Measurements from ENCODE around the gene DDX39B.
"Not testable (repeated sequence)": the region's sequence is repeated elsewhere in the genome, so short reads cannot be mapped to it uniquely, and the experiment has no call there.

The DDX39B gene

DNA sequence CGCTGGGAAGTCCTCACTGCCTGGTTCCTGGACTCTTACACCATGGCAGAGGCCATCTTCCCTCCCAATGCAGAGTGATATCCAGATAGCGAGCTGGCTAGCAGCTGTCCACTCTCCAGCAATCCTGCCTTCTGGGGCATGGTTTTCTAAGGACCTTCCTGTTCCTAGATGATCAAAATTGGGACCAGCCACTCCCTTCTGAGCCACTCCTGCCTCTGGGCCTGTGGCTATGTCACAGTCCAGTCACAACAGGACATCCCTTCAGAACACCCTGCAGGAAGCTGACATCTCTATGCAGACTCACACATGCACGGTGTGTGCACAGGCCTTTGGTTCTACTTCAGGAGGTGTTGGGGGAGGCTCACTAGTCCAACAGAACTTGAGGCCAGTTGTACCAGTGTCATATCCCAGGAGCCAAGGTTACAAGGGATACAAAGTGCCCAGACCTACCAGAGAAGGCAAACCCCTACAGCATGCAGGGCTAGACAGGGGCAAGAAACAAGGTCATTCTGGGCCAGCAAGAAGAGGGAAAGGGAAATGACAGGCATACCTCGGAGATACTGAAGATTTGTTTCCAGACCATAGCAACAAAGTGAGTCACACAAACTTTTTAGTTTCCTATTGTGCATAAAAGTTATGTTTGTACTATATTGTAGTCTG lies 15.7 kb downstream of the DDX39B start:
- no peak for DNase-seq

DNA sequence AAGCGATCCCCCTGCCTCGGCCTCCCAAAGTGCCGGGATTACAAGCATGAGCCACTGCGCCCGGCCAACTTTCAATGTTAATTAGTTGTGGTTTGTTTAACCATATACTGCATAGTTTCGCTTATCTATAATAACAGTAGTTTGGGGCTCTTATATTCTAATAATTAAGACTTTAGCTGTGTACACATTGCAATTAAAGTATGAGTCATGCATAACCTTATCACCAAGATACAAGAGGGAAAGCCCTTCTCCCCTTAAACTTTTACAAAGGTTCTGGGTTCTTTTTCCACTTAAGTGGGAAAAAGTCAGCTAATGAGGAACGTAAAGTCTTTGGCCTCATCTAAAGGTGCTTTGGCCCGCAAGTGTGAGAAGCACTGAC lies 16.3 kb downstream of the DDX39B start:
- DNase-seq = no peak

DNA sequence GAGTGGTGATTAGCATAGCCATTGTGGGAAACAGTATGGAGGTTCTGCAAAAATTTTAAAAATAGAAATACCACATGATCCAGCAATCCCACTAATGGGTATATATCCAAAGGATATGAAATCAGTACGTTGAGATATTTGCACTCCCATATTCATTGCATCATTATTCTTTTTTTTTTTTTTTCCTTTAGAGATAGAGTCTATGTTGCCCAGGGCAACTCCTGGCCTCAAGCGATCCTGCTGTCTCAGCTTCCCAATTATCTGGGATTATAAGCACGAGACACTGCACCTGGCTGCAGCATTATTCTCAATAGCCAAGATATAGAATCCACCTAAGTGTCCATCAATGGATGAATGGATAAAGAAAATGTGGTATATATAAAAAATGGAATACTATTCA lies 20.0 kb downstream of the DDX39B start:
- DNase-seq = no peak

DNA sequence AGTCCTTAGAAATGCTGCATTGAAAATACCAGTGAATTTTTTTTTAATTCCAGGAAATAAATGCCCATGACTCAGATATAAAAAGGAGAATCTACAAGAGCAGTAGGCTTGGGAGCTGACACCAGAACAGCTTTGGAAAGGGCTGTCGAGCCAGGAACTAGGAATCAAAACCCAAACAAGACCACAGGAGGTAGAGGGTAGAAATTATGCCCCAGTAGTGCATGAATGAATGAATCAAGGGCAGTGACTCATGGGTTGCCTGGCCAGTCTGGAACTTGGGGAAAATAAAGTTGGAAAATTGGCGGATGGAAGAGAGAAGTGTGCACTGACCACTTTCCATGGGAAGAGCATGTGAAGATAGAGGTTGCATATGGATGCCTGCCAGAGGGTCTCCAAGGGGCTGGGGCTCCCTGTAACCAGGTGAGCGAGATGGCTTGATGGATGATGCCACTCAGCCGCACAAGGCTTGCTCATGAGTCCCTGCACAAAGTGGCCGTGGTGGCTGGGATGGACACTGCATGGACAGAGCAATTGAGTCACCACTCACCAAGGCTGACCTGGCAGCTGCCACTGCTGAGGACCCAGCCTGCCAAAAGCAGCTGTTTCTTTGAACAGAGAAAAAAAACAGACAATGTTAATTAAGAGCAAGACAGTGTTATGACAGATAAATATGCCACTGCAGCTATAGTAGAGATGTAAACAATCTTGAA lies 28.2 kb downstream of the DDX39B start:
- no peak for DNase-seq

DNA sequence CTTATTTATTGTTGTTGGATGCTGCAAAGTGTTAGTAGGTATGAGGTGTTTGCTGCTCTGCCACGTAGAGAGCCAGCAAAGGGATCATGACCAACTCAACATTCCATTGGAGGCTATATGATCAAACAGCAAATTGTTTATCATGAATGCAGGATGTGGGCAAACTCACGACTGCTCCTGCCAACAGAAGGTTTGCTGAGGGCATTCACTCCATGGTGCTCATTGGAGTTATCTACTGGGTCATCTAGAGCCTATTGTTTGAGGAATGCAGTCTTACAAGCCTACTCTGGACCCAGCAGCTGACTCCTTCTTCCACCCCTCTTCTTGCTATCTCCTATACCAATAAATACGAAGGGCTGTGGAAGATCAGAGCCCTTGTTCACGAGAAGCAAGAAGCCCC lies 31.8 kb downstream of the DDX39B start:
- DNase-seq = no peak

DNA sequence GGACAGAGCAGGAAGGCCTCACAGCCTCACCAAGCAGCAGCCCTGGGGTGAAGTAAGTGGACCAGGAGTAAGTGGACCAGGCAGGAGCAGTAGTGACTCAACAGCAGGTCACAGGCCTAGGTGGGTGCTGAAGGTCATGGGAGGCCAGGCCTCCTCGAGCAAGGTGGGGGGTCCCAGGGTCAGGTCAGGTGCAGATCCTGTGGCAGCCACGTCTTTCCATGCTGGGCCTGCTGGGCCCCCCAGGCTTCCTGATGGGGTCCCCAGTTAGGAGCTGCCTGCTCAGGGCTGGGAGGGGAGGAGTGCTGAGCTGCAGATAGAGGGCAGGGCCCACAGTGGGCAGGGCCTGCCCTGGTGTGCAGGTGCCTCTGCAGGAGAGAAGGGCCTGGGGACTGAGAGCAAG lies 32.8 kb downstream of the DDX39B start:
- not testable (repeated sequence) for DNase-seq

DNA sequence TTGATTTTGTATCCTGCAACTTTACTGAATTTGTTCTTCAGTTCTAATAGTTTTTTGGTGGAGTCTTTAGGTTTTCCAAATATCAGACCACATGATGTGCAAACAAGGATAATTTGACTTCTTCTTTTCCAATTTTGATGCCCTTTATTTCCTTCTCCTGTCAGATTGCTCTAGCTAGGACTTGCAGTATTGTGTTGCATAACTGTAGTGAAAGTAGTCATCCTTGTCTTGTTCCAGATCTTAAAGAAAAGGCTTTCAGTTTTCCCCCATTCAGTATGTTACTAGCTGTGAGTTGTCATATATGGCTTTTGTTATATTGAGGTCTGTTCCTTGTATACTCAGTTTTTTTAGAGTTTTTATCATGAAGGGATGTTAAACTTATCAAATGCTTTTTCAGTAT lies 39.2 kb downstream of the DDX39B start:
- no peak for DNase-seq

DNA sequence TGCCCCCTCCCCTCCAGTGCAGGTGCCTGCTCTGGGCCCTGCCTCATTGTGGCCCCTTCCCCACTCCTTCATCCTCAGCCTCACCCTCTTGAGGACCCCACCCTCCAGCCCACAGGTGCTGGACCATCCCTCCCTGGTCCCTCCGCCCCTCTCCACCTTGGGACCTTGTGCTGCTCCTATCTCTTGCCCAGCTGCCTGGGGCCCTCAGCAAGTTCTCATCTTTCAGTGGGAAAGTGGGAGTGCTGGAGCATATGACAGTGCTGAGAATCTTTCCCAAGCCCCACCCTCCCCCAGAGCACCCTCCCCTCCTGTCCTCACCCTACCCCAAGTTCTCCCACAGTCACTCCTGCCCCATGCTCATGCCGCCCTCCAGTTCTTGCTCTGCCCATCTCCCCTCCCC lies 42.2 kb downstream of the DDX39B start:
- DNase-seq = not testable (repeated sequence)

DNA sequence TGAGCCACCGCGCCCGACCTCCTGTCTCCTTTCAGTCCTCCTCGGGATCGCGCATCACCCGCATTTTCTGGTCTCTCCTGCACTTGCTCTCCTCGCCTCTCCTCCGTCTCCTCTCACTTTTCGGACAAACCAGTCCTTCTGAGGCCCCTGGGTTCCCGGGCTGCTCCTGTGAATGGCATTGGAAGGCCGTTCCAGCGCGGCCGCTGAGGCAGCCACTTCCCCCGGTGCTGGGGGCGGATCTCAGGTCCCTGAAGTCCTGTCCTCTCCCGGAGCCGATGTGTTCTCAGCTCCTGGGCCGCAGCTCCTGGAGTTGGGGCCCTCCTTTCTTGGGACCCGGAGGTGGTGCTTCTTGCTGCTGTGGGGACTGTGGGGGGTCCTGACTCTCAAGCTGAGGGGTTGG lies 43.1 kb downstream of the DDX39B start:
- DNase-seq = no peak

DNA sequence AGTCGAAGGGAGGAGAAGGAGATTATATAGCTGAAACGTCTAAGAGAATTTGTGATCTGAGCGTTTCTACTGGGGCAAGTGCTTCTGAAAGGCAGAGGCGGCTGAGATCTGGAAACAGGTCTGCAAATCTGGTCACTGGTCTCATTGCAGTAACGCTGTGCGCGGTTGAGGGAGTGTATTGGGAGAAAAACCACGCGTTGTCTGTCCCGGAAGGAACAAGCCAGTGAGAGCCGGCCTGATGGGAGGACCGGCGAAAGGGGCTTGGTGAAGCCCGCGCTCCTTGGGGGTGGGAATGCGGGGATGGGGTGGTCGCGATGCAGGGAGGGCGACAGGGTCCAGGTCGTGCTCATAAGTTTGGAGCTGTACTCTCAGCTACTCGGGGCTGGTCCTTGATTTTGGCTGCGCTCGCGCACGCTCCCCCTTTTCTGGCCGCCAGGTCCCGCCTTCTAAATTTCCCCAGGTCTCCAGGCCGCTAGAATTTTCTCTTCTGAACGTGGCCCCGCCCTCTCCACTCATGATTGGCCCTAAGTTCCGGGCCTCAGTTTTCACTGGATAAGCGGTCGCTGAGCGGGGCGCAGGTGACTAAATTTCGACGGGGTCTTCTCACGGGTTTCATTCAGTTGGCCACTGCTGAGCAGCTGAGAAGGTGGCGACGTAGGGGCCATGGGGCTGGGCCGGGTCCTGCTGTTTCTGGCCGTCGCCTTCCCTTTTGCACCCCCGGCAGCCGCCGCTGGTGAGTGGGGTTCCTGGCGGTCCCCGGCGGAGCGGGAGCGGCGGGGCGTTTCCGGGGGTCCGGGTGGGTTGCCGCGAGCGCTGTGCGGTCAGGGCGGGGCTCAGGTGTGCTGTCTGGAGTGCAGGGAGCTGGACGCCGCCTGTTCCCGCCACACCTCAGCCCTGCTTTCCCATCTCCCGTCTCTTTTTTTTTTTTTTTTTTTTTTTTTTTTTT lies 44.0 kb downstream of the DDX39B start, which contains the start of gene MICB:
Gene MICB (plus strand): TSS at position 615 of the 946 bp plus-strand sequence. CDS start 49 bp downstream, at position 664.
- DNase-seq = peak; percentile 26

DNA sequence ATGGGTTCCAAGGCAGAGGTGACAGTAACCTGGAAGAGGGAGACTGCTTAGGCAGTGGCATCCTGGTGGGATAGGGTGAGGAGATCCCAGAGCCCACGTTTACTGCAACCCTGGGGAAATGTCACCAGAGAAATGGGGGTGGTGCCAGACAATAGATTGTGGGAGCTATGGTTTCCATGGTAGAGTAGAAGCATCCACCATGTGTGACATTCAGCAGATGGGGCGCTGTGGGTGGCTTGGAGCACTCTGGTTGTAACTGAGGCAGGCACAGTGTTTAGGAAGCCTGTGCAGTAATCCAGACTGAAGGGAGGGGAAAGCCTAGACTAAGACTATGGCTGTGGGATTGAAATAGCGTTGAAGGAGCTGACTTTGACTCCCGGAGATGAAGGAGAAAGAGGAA lies 45.0 kb downstream of the DDX39B start:
- DNase-seq = not testable (repeated sequence)

DNA sequence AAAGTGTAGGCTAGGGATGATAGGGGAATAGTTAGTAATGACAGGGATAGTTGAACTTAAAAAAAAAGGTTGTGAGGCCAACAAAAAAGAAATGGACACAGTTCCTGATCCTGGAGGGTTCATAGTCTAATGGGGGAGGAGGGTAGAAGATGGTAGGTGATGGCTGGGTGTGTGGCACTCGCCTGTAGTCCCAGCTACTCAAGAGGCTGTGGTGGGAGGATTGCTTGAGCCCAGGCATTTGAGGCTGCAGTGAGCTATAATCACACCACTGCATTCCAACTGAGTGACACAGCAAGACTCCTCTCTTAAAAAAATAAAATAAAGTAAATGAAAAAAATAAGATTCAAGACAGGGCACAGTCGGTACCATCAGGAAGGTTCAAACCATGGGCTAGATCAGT lies 46.2 kb downstream of the DDX39B start:
- no peak for DNase-seq

DNA sequence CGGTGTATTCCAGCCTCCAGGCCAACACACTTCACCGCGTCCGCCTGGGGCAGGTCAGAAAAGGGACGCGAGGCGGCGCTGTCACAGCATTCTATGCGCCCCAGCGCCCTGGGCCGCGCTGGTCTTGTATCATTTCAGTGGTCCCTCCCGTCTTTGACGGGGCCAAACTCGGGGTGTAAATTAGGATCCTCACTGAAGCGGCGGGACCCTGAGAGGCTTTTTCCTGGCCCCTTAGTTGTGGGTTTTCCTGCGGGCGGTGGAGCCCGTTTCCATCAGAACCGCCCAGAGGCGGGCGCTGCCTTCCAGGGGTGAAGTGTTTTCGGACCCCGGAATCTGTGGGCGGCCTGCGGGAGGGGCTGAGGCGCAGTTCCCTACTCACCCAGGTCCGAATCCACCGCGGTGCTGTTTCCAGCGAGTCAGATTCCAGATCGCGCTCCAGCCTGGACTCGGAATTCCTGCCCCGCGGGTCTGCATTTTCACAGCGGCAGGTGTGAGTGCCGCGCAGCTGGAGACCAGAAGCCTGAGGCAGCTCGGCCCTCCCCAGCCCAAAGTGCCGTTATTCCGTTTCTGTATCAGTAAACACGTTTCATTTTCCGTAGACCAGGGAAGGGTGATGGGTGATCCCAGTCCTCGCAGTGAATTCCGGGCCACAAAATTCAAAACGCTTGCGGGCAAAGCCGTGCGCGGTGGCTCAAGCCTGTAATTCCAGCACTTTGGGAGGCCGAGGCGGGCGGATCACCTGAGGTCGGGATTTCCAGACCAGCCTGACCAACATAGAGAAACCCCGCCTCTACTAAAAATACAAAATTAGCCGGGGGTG lies 47.7 kb downstream of the DDX39B start:
- DNase-seq = peak; percentile 57

DNA sequence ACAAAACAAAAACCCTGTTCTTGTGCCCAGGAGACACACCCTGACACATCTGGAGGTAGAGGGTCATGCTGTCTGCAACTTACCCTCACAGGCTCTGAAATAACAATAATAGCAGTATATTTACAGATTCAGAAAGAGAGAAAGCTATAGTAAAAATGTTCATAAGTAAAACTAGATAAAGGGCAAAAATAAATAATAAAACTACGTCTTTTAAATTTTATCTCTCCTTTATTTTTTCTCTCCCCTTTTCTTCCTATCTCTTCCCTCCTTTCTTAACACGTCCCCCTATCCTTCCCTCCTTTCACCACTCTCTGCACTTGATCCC lies 48.3 kb downstream of the DDX39B start:
- DNase-seq = not testable (repeated sequence)

DNA sequence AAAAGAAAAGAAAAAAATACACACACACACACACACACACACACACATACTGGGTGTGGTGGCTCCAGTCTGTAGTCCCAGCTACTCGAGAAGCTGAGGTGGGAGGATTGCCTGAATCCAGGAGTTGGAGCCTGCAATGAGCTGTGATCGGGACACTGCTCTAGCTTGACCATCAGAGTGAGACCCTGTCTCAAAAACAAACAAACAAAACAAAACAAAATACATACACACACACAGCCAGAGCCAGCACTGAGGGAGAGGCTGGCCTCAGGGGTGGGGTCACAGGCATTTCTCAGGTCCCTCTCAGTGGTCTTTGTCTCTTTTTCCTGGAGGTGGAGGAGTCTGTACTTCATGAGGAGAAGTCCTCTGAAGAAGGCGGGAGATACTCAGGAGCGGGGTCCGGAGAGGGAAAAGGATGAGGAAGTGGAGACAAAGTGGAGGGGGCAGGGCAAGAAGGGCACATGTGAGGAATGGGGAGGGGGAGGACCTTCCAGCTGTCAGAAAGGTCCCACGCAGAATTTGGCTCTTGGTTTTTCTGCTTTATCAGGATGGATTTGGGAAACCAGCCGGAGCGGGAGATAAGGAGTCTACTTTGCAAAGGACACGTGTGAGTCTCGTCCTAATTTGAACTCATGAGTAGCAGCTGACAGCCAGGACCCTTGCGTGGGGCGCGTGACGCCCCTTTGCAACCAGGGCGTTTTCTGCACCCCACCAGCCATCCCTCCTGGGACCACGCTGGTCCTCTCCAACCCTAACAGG lies 51.5 kb downstream of the DDX39B start:
- no peak for DNase-seq

DNA sequence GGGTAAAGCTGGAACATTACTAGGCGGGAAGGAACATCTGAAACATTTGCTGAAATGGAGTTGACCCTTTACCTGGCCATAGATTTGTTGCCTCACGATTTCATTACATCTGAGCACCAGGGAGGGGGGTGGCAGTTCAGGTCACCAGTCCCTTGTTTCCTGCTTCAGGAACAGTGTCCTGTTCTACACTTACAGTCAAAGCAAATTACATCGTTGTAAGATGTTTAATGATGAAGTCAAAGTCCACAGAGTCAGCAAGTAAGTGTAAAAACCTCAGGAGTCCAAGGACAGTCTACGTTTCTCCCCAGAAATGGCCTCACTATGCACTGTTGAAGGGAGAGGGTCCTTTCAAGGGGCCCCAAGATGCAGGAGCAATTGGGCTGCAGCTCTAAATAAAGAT lies 52.7 kb downstream of the DDX39B start:
- no peak for DNase-seq

DNA sequence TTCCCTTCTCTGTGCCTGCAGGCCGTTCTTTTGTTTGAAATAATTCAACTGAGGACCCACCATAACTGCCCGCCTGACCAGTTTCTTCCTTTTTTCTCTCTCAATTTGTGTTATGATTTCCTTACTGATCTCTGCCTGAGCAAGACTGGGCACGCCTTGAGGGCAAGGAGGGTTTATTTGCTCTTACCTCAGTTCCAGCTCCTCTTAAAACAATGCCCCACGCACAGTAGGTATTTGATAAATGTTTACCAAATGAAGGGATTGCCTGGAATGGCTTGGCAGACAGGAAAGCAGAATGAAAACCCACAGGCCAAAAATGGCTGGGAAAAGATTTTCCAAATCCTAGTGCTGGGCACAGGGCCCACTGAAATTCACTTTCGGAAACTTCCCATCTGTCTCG lies 54.1 kb downstream of the DDX39B start:
- not testable (repeated sequence) for DNase-seq

DNA sequence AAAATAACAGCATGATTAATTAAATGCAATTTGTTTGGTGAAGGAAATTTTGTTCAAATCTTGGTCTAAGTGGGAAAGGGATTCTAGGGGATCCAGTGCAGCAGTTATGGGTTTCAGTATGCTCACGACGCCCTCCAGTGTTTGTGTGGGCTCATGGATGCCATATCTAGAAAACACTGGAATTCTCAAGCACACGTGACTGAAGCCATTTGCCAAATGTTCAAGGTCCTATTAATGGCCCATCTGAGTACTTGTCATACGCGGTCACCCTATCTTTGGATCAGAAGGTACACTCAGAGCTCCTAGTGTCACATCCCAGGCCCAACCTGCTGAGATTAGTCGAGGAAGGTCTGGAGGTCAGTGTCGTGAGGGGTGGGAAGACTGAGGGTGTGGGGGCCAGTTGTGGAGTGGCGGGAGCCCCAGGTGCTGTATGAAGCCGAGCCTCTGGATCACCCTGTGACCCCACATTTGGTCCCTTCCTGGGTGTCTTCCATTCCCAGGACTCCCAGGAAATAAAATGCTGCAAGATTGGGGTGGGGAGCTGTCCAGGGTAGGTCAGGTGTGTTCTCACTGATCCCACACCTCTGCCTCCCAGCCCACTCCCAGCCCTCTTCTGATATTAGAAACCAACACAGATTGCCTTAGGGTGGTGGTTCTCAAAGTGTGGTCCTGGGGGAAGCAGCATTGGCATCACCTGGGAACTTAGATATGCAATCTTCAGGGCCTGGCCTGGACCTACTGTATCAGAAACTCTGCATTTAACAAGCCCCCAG lies 55.6 kb downstream of the DDX39B start:
- not testable (repeated sequence) for DNase-seq

DNA sequence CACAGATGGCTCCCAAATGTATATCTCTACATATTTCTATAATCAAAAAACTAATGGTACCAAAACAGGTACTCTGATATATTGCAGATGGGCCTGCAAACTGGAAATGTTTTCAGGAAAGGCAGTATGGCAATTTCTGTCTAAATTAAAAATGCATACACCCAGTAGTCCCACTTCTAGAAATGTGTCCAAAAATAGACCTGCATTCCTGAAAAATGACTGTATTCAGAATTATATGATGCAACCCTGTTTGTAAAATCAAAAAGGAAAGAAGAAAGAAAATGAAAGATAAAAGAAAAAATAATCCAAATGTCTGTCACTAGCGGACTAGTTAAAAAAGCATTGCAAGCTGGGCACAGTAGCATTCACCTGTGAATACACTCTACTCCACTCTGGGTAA lies 56.7 kb downstream of the DDX39B start:
- DNase-seq = no peak

DNA sequence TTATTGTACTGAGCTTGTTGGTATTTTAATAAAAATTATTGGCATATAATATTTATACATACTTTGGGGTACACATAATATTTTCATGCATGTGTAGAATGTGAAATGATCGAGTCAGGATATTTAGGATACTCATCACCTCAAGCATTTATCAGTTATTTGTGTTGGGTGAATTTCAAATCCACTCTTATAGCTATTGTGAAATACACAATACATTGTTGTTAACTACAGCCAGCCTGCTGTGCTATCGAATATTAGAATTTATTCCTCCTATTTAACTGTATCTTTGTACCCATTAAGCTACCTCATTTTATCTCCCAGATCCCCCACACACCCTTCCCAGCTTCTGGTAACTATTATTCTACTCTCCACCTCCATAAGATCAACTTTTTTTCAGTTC lies 58.4 kb downstream of the DDX39B start:
- no peak for DNase-seq

DNA sequence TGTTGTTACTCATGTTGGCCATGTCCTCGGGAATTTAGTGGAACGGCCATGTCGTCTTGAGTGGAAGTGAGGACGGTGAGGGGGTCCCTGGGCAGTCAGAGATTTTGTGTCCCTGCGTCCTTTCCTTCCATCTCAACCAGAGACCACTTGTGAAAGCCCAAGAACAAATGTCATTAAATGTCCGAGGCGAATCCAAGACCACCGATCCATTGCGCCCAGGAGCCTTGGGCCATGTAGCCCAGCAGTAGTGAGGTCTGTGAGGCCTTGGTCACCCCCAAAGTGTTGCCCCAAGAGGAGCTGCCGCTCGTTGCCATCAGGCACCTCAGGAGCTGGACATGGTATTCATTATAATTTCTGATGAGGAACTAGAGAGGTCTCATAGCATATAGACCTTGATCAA lies 61.2 kb downstream of the DDX39B start:
- DNase-seq = no peak
